IPS-18a (cell line): ENCODE measurements around the gene SEC14L3.
"Not testable (repeated sequence)": the region's sequence is repeated elsewhere in the genome, so short reads cannot be mapped to it uniquely, and the experiment has no call there.

ENCODE experiments used
- H3K27ac ChIP-seq: one replicate; pipeline ENCODE4 v1.5.1; 2013; ENCODE audit warnings: low read length
- H3K27me3 ChIP-seq: one replicate; pipeline ENCODE4 v1.6.1; 2013; ENCODE audit warnings: mild to moderate bottlenecking, low read length; ENCODE audit not compliant: control insufficient read depth, insufficient read depth
- H3K36me3 ChIP-seq: one replicate; pipeline ENCODE4 v1.6.1; 2013; ENCODE audit warnings: low read depth, low read length; ENCODE audit not compliant: control insufficient read depth
- H3K4me1 ChIP-seq: one replicate; pipeline ENCODE4 v1.6.1; 2013; ENCODE audit warnings: low read depth, low read length; ENCODE audit not compliant: control insufficient read depth
- H3K4me3 ChIP-seq: one replicate; pipeline ENCODE4 v1.5.1; 2013; ENCODE audit warnings: low read length
- H3K9ac ChIP-seq: one replicate; pipeline ENCODE4 v1.6.1; 2013; ENCODE audit warnings: mild to moderate bottlenecking, low read length, moderate library complexity
- H3K9me3 ChIP-seq: one replicate; pipeline ENCODE4 v1.6.1; 2013; ENCODE audit warnings: low read depth, low read length; ENCODE audit not compliant: control insufficient read depth

The SEC14L3 gene

DNA sequence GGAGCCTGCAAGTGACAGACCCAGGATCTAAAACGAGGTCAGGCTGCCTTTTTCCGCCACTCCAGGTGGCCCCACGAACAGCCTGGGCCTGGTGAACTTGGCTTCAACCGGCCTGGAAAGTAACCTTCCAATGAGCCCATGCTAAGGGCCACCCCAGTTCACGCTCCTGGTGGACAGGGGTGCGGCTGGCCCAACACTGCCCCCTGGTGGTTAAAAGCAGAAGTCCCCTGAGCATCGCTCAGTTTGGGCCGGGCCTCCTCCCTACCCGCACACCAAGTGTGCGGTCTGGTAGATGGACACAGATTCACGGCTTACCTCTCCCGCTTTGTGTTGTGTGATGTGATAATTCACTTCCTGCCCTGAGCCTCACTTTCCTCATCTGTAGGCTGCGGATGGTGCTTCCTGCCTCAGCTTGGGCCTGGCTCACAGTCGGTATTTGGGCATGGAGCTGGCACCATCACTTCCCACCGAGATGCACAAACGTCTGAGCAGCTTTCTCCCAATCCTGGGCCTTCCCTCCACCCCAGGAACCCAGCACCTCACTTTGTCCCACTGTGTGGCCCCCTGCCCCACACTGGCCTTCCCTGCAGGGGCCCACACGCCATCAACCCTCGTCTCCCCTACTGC, 13.7 kb upstream of the SEC14L3 start:
- H3K9ac ChIP-seq, result no peak overlapping the region
- no peaks in the 10 kb centered on the region for H3K27me3 ChIP-seq
- no peak overlapping the region for H3K27ac ChIP-seq
- H3K4me1 ChIP-seq, result no peaks in the 10 kb centered on the region
- no peaks in the 10 kb centered on the region for H3K9me3 ChIP-seq
- H3K36me3 ChIP-seq, result no peaks in the 10 kb centered on the region
- no peak overlapping the region for H3K4me3 ChIP-seq

DNA sequence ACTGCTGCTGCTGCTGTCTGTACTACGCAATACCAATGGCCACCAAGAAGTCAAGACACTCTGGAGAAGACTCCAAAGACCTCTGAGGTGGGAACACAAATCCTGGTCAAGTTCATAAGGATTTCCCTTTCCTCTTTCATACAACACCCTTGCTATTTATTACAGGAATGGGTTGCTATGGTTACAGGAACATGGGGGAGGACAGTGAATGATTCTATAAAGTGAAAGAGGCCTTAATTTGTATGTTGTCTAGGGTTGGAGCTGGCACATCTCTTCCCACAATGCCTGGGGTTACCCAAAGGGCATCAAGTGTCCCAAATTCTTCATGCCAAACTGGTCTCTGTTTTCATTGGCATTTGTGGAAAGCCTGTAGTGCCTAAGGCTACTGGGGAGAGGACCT, 11.4 kb upstream of the SEC14L3 start:
- no peak overlapping the region for H3K4me3 ChIP-seq
- H3K9ac ChIP-seq, result no peak overlapping the region
- H3K27ac ChIP-seq, result no peak overlapping the region
- H3K4me1 ChIP-seq, result no peaks in the 10 kb centered on the region
- H3K27me3 ChIP-seq, result no peaks in the 10 kb centered on the region
- H3K9me3 ChIP-seq, result no peaks in the 10 kb centered on the region
- no peaks in the 10 kb centered on the region for H3K36me3 ChIP-seq

DNA sequence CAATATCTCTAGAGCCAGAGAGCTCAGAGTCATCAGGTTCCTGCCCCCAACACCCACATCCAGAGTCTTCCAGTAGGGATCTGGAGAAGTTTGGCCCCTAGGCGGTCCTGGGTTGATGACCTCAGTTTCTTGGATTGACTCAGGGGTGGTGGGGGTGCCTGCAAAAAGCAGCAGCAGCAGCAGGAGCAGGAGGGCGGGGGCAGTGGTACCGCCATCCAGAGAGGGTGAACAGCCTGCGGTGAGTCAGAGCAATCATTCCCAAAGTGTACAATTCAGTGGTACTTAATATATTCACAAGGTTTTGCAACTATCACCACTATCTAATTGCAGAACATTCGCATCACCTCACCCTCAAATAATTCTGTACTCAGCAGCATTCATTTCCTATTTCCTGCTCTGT, 9.9 kb upstream of the SEC14L3 start:
- Histone ChIP-seq H3K4me3 (no peak overlapping the region), H3K4me1 (no peaks in the 10 kb centered on the region), H3K9ac (no peak overlapping the region), H3K27ac (no peak overlapping the region), H3K9me3 (no peaks in the 10 kb centered on the region), H3K36me3 (no peaks in the 10 kb centered on the region), H3K27me3 (no peaks in the 10 kb centered on the region)

DNA sequence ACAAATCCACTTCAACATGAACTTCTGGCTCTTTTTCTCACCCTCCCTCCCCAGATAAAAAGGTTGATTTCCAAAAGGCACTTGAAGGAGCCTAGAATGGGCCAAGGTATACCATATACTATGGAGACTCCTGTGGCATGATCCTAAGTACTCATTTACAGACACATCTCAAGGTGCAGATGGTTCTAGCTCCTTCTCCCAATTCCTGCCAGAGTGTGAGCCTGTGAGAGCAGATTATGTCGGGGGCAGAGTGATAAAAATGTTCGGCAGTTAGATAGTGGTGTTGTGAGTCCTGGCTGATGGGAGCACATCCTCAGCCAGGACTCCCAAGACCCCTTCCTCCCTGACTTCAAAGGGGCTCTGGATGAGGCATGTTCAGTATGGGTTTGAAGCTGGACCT, 8.2 kb upstream of the SEC14L3 start:
- Histone ChIP-seq H3K27me3 (no peaks in the 10 kb centered on the region), H3K9ac (no peak overlapping the region), H3K4me1 (no peaks in the 10 kb centered on the region), H3K9me3 (no peaks in the 10 kb centered on the region), H3K4me3 (no peak overlapping the region), H3K36me3 (no peaks in the 10 kb centered on the region), H3K27ac (no peak overlapping the region)

DNA sequence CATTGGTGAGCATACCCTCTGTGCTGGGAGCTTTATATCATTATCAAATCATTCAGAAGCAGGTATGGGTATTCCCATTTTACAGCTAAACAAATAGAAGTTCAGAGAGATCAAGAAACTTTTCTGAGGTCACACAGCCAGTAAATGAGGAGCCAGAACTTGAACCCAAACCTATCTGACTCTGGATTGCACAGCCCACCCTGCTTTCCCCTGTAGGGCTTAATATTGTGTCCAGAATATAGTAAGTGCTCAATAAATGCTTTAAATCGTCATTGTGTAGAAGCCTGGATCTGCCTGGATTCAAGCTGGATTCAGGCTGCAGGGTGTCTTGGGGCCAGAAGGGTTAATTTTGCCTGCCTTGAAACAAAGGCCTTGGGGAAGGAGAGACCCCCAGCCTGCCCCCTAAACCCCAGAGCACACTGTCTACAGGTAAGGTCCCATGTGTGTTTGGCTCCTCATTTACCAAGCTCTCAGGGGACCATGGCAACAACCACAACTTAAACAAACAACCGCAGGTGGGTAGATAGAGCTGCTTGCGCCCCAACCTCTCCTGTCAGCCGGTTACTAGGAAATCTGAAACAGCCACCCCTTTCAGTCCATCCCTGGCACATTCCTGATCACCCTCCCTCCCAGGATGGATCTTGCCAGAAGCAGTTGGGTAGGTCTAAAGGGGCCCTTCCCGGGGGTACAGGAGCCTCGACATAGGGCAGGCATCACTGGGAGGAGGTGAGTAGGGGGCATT, 3.0 kb upstream of the SEC14L3 start:
- Histone ChIP-seq H3K9ac (no peak overlapping the region), H3K4me3 (no peak overlapping the region), H3K36me3 (no peaks in the 10 kb centered on the region), H3K4me1 (no peaks in the 10 kb centered on the region), H3K27me3 (no peaks in the 10 kb centered on the region), H3K9me3 (no peaks in the 10 kb centered on the region), H3K27ac (no peak overlapping the region)

DNA sequence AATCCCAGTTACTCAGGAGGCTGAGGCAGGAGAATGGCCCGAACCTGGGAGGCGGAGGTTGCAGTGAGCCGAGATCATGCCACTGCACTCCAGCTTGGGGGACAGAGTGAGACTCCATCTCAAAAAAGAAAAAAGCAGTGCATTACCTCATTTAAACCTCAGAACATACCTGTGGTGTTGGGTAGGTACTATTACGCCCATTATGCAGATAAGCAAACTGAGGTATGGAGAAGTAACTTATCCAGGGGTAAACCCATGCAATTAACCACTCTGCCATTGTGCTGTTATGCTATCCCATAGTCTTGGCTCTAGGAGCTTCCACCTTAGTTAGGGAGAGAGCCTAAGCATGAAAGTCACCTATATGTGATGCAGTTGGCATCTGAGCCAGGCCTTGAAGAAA, 2.3 kb upstream of the SEC14L3 start:
- Histone ChIP-seq H3K4me3 (no peak overlapping the region), H3K9me3 (no peaks in the 10 kb centered on the region), H3K27me3 (no peaks in the 10 kb centered on the region), H3K27ac (no peak overlapping the region), H3K9ac (no peak overlapping the region), H3K36me3 (no peaks in the 10 kb centered on the region), H3K4me1 (no peaks in the 10 kb centered on the region)

DNA sequence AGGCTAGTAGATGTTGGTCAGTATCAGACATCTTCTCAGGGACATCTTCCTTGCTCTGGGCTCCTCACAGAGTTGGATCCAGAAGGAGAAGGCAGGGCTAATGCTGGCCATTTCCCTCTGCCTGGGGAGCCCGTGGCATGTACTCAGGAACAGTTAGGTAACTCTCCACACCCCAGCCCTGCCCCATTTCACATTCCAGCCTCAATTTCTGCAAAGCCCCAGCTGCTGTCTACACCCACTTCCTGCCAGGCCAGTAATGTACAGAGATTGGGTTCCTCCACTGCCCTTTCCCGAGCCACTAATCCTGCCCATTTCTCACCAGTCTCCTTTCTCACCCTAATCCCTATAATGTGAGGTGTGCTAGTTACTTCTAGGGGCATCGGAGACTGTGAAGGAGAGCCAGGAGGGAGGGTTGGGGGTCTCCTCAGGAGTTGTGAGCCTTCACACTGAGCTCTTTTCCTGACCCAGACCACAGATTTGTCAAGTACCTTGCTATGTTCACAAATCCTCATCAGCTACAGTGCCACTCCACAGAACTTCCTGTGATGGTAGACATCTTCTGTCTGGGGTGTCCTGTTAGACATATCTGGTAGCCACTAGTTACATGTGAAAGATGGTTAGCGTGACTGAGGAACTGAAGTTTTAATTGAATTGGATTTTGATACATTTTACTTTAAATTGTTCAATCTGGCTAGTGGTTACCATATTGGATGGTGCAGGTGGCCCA, 1.3 kb upstream of the SEC14L3 start:
- H3K9ac ChIP-seq, result no peak overlapping the region
- H3K27me3 ChIP-seq, result no peaks in the 10 kb centered on the region
- H3K4me3 ChIP-seq, result no peak overlapping the region
- no peaks in the 10 kb centered on the region for H3K9me3 ChIP-seq
- no peaks in the 10 kb centered on the region for H3K36me3 ChIP-seq
- no peak overlapping the region for H3K27ac ChIP-seq
- no peaks in the 10 kb centered on the region for H3K4me1 ChIP-seq

DNA sequence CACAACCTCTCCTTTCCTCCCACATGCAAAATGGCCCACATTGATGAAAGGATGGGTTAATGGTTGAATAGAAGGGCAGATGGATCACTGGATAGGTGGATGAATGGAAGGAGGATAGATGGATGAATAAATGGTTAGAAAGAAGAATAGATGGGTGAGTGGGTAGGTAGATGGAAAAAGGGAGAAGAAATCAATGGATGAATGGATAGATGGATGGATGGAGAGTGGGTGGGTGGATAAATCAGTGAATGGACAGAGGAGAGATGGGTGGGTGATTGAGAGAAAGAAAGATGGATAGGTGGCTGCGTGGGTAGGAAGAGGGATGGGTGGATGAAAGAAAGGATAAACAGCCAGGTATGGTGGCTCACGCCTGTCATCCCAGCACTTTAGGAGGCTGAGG, 1.2 kb downstream of the SEC14L3 start:
- H3K27ac ChIP-seq, result no peak overlapping the region
- H3K9ac ChIP-seq, result no peak overlapping the region
- no peaks in the 10 kb centered on the region for H3K9me3 ChIP-seq
- no peaks in the 10 kb centered on the region for H3K36me3 ChIP-seq
- no peaks in the 10 kb centered on the region for H3K27me3 ChIP-seq
- H3K4me1 ChIP-seq, result no peaks in the 10 kb centered on the region
- H3K4me3 ChIP-seq, result no peak overlapping the region

DNA sequence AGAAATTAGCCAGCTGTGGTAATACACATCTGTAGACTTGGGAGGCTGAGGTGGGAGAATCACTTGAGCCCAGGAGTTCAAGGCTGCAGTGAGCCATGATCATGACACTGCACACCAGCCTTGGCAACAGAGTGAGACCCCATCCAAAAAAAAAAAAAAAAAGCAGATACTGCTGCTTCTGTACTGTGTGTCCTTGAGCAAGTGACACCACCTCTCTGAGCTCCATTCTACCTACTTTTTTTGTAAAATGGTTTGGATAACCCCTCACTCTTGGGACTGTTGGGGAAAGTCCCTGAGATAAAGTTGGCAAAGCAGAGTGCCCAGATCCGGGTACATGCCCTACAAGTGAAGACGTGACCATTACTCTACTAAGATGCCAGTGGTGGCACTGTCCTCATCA, 2.7 kb downstream of the SEC14L3 start:
- Histone ChIP-seq H3K9me3 (no peaks in the 10 kb centered on the region), H3K27me3 (no peaks in the 10 kb centered on the region), H3K4me3 (no peak overlapping the region), H3K36me3 (no peaks in the 10 kb centered on the region), H3K27ac (no peak overlapping the region), H3K9ac (no peak overlapping the region), H3K4me1 (no peaks in the 10 kb centered on the region)

DNA sequence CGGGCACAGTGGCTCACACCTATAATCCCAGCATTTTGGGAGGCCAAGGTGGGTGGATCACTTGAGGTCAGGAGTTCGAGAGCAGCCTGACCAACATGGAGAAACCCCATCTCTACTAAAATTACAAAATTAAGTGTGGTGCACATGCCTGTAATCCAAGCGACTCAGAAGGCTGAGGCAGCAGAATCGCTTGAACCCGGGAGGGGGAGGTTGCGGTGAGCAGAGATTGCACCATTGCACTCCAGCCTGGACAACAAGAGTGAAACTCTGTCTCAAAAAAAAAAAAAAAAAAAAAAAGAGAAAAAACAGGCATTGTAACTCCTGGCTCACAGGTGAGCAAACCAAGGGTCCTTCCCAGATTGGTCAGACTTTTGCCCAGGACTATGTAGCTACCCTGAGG, 11.3 kb downstream of the SEC14L3 start:
- not testable (repeated sequence) for H3K4me1 ChIP-seq, H3K4me3 ChIP-seq, H3K9ac ChIP-seq, H3K27me3 ChIP-seq, H3K9me3 ChIP-seq, H3K36me3 ChIP-seq, H3K27ac ChIP-seq

DNA sequence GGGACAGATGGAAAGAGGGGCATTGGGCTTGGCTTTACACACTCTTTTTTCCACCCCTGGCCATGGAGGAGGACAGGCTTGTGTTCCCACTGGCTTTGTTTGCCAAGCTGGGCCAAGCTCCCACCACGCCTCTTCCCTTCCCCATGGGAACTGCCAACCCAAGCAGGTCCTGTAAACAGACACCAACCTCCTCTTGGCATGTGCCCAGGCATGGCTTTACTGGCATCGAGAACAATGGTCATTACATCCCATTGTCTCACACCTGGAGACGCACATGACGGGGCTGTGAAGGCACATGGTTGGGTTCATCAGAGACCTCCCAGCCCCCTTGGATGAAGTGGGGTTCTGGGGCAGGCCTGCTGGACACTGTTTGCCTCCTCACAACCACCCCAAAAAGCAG, 11.7 kb downstream of the SEC14L3 start:
- Histone ChIP-seq H3K36me3 (no peaks in the 10 kb centered on the region), H3K9ac (no peak overlapping the region), H3K4me1 (no peaks in the 10 kb centered on the region), H3K9me3 (no peaks in the 10 kb centered on the region), H3K27ac (no peak overlapping the region), H3K4me3 (no peak overlapping the region), H3K27me3 (no peaks in the 10 kb centered on the region)
